OCI-LY1 (cell line): ENCODE measurements around the gene CDH20.

Source experiments
- CTCF ChIP-seq: fragments of 200-600 bp; sonication (generic), shearing (Covaris generic); IDR thresholded peaks from 2 replicates; pipeline ENCODE4 v1.5.1; 2017; ENCODE audit warnings: mild to moderate bottlenecking, antibody characterized with exemption, low read length, moderate library complexity, mixed read lengths
- EZH2 ChIP-seq: fragments of 200-600 bp; sonication (generic), shearing (Covaris generic); IDR thresholded peaks from 2 replicates; pipeline ENCODE4 v1.8.0; 2017; ENCODE audit warnings: borderline replicate concordance, mixed run types, mild to moderate bottlenecking, antibody characterized with exemption, low read length, moderate library complexity, mixed read lengths

GRCh38 chr18:61414086-61414485 is 80.9 kb downstream of the CDH20 start:
- TF ChIP-seq CTCF, result no peak
- TF ChIP-seq EZH2, result no peak
